ENCODE results near the gene CGRRF1.

DNA sequence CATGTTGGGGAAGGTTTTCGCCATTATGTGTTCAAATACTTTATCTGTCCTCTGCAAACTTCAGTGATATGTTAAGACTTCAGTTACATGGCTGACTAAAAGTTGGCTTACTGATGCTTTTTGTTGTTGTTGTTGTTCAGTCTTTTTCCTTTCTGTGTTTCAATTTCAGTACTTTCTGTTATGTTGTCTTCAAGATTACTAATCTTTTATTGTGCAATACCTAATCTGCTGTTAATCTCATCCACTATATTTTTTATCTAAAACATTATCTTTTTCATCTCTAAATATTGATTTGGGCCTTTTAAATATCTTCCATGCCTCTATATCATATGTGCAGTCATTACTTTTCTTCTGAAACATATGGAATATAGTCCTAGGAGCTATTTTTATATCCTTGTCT, 7.0 kb downstream of the CGRRF1 start:
- TF ChIP-seq, protein P1, sequence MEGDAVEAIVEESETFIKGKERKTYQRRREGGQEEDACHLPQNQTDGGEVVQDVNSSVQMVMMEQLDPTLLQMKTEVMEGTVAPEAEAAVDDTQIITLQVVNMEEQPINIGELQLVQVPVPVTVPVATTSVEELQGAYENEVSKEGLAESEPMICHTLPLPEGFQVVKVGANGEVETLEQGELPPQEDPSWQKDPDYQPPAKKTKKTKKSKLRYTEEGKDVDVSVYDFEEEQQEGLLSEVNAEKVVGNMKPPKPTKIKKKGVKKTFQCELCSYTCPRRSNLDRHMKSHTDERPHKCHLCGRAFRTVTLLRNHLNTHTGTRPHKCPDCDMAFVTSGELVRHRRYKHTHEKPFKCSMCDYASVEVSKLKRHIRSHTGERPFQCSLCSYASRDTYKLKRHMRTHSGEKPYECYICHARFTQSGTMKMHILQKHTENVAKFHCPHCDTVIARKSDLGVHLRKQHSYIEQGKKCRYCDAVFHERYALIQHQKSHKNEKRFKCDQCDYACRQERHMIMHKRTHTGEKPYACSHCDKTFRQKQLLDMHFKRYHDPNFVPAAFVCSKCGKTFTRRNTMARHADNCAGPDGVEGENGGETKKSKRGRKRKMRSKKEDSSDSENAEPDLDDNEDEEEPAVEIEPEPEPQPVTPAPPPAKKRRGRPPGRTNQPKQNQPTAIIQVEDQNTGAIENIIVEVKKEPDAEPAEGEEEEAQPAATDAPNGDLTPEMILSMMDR (IDR thresholded peaks at IDR 0.05), result no peak
- TF ChIP-seq POLR2A (IDR thresholded peaks at IDR 0.05) (no peak), POLR2AphosphoS5 (IDR thresholded peaks at IDR 0.05) (no peak)
